K562 (cell line): ENCODE measurements around the gene SOCS7. TPM values are rescaled to one million over a fixed set of nuclear protein-coding genes. Genes with fewer than 3 reads are reported as not detected.

Source experiments
- CC2D1A ChIP-seq: fragments of 450-650 bp; IDR thresholded peaks from 2 replicates; pipeline ENCODE4 v1.6.1; 2017; ENCODE audit warnings: mild to moderate bottlenecking
- RBM15 ChIP-seq: fragments of 200-400 bp; formaldehyde crosslinking; IDR thresholded peaks from 2 replicates; pipeline ENCODE4 v1.6.1; 2018; ENCODE audit warnings: mild to moderate bottlenecking, low read length, moderate library complexity; ENCODE audit not compliant: insufficient read depth
- RREB1 ChIP-seq: fragments of 250-450 bp; sonication (Bioruptor Pico); IDR thresholded peaks from 2 replicates; pipeline ENCODE4 v1.4.0; 2020
- THRAP3 ChIP-seq: fragments of 450-650 bp; IDR thresholded peaks from 2 replicates; pipeline ENCODE4 v1.6.1; 2016; ENCODE audit warnings: mild to moderate bottlenecking, inconsistent platforms, borderline replicate concordance
- ZNF212 ChIP-seq: fragments of 450-650 bp; formaldehyde crosslinking; IDR thresholded peaks from 2 replicates; pipeline ENCODE4 v1.4.0; 2020; ENCODE audit warnings: mild to moderate bottlenecking
- ZNF282 ChIP-seq: sonication (generic); formaldehyde crosslinking; IDR thresholded peaks from 2 replicates; pipeline ENCODE4 v1.8.1; 2023; ENCODE audit warnings: missing genetic modification reagents
- ZNF592 ChIP-seq: fragments of 450-650 bp; IDR thresholded peaks from 2 replicates; pipeline ENCODE4 v1.6.1; 2017; ENCODE audit warnings: antibody characterized with exemption, mild to moderate bottlenecking
- polyA plus RNA-seq, 8 experiments: library from polyadenylated mRNA; depleted of rRNA in 4 of 8; stranded (reverse) in 5 of 8; unstranded in 3 of 8; fragments of >200 nt; fragmentation: Nextera tagmentation in 2 of 8; fragmentation: Illumina TruSeq in 1 of 8; extraction: Ambion mirVana in 2 of 8; extraction: Trizol in 1 of 8; gene quantifications; 2 replicates each; pipeline versions ENCODE4 v1.2.1 to v1.2.3, GENCODE V29; 2011 to 2014; ENCODE audit warnings: inconsistent platforms in 1 of 8, missing spikeins in 1 of 8
- total RNA-seq, 7 experiments: library from RNA; depleted of rRNA in 6 of 7; stranded (reverse); fragments of >200 nt in 6 of 7; fragmentation: Illumina TruSeq in 2 of 7; extraction: Trizol in 2 of 7; gene quantifications; 2 replicates each; pipeline versions ENCODE4 v1.2.1 to v1.2.3, GENCODE V29; 2011 to 2021; ENCODE audit warnings: low replicate concordance in 1 of 7

SOCS7 gene
- total and polyA plus RNA-seq, 9 of the 15 experiments (the other 6 are each of a cell fraction or from before 2014, with no cell fraction given), result 0.94 to 14.5 (median 8.2) TPM

GRCh38 chr17:38418062-38418692 lies 66.5 kb downstream of the SOCS7 start (continued):
- TF ChIP-seq ZNF592, result no peak
- no peak for TF ChIP-seq RREB1 (CRISPR knock-in tag)
- TF ChIP-seq ZNF212 (CRISPR knock-in tag), result no peak
- TF ChIP-seq RBM15, result no peak
- TF ChIP-seq ZNF282, result no peak
- TF ChIP-seq CC2D1A, result no peak
- no peak for TF ChIP-seq THRAP3
